ENCODE measurements around the gene RAB1B.

RAB1B gene

DNA sequence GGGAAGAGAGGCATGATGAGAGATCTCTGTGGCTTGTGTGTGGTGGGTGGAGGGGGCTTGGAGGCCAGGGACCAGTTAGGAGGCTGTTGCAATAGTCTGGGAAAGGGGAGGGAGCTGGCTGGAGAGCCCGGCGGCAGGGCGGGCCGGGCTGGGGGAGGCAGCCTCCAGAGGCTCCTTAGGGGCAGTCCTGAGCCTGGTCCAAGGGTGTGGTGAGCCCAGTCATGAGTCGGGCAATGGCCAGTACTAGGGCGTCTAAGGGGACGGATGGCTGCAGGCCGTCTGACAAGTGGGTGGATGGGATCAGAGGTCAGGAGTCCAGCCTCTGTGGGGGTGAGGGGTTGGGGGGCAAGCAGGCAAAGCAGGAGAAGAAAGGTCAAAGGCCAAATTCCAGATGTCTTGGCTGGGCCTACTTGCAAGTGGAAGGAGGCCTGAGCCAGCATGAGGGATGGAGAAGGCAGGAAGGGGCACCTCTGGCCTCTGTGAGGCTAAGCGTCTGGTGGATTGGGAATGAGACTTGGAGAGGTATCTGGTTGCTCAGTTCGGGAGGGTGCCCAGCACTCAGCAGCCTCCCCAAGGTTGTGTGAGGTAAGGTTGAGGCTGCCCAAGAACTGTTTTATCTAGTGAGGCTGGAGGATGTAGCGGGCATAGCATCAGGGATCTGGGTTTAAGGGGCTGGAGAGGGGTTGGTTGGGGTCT lies 54.4 kb downstream of the RAB1B start:
- Histone ChIP-seq H3K4me1 (peaks cover 2% of the 10 kb centered on the region), H3K4me2 (ENCODE audit: low read length) (no peak overlapping the region), H3K4me3 (ENCODE audit: low read depth, low read length) (no peak overlapping the region), H3K27ac (no peak overlapping the region), H3K79me2 (no peaks in the 10 kb centered on the region), H2AFZ (no peak overlapping the region), H3K9ac (no peak overlapping the region), H3K27me3 (ENCODE audit: control insufficient read depth, insufficient read depth, low read length) (no peaks in the 10 kb centered on the region), H3K9me3 (ENCODE audit: control insufficient read depth, low read length) (no peaks in the 10 kb centered on the region), H3K36me3 (ENCODE audit: control insufficient read depth, insufficient read depth, low read length) (no peaks in the 10 kb centered on the region)
- TF ChIP-seq CTCF (IDR thresholded peaks at IDR 0.05), result no peak

DNA sequence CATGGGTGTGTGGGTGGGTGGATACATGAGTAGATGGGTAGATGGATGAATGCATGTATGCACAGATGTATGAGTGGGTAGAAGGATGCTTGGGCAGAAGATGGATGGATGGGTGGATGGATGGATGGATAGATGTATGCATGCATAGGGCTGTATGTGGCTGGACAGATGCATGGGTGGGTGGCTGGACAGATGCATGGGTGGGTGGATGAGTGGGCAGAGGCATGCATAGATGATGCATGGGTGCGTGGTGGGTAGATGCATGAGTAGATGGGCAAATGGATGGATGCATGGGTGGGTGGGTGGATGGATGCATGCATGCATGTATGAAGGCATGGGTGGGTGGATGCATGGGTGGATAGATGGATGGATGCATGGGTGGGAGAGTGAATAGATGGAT lies 55.2 kb downstream of the RAB1B start:
- H3K4me3 ChIP-seq (ENCODE audit: low read depth, low read length), result no peak overlapping the region
- TF ChIP-seq CTCF (IDR thresholded peaks at IDR 0.05), result no peak
- no peak overlapping the region for H2AFZ ChIP-seq
- no peak overlapping the region for H3K27ac ChIP-seq
- H3K27me3 ChIP-seq (ENCODE audit: control insufficient read depth, insufficient read depth, low read length), result no peaks in the 10 kb centered on the region
- no peaks in the 10 kb centered on the region for H3K79me2 ChIP-seq
- no peaks in the 10 kb centered on the region for H3K4me1 ChIP-seq
- no peaks in the 10 kb centered on the region for H3K36me3 ChIP-seq (ENCODE audit: control insufficient read depth, insufficient read depth, low read length)
- no peak overlapping the region for H3K9ac ChIP-seq
- H3K4me2 ChIP-seq (ENCODE audit: low read length), result no peak overlapping the region
- no peaks in the 10 kb centered on the region for H3K9me3 ChIP-seq (ENCODE audit: control insufficient read depth, low read length)

- H3K4me3 ChIP-seq (ENCODE audit: low read depth, low read length), result no peak overlapping the region
- no peak for TF ChIP-seq CTCF (IDR thresholded peaks at IDR 0.05)
- H3K4me1 ChIP-seq, result no peaks in the 10 kb centered on the region
- no peaks in the 10 kb centered on the region for H3K79me2 ChIP-seq
- H3K4me2 ChIP-seq (ENCODE audit: low read length), result no peak overlapping the region
- no peaks in the 10 kb centered on the region for H3K27me3 ChIP-seq (ENCODE audit: control insufficient read depth, insufficient read depth, low read length)
- H3K36me3 ChIP-seq (ENCODE audit: control insufficient read depth, insufficient read depth, low read length), result no peaks in the 10 kb centered on the region
- no peak overlapping the region for H3K9ac ChIP-seq
- H3K9me3 ChIP-seq (ENCODE audit: control insufficient read depth, low read length), result no peaks in the 10 kb centered on the region
- no peak overlapping the region for H3K27ac ChIP-seq
- H2AFZ ChIP-seq, result no peak overlapping the region
Observed at GRCh38 chr11:66324664-66325063, 56.2 kb downstream of the RAB1B start.

- Histone ChIP-seq H2AFZ (no peak overlapping the region), H3K27ac (no peak overlapping the region)
Observed at GRCh38 chr11:66325263-66325671, 56.8 kb downstream of the RAB1B start.

More at GRCh38 chr11:66325263-66325671, 56.8 kb downstream of the RAB1B start:
- H3K4me2 ChIP-seq (ENCODE audit: low read length), result no peak overlapping the region
- no peak for TF ChIP-seq CTCF (IDR thresholded peaks at IDR 0.05)
- no peaks in the 10 kb centered on the region for H3K4me1 ChIP-seq
- H3K9ac ChIP-seq, result no peak overlapping the region
- no peaks in the 10 kb centered on the region for H3K36me3 ChIP-seq (ENCODE audit: control insufficient read depth, insufficient read depth, low read length)
- no peaks in the 10 kb centered on the region for H3K9me3 ChIP-seq (ENCODE audit: control insufficient read depth, low read length)
- no peak overlapping the region for H3K4me3 ChIP-seq (ENCODE audit: low read depth, low read length)
- no peaks in the 10 kb centered on the region for H3K27me3 ChIP-seq (ENCODE audit: control insufficient read depth, insufficient read depth, low read length)
- no peaks in the 10 kb centered on the region for H3K79me2 ChIP-seq

Measured in parathyroid adenoma (tissue), 2 donors.